ENCODE data around the gene SLC39A11. TPM values are rescaled to one million over a fixed set of nuclear protein-coding genes. Genes with fewer than 3 reads are reported as not detected.

Gene SLC39A11
- total RNA-seq, 1 experiment from 2014 or later = 15.2 TPM

GRCh38 chr17:72687886-72688285 lies 404.6 kb downstream of the SLC39A11 start:
- H4K5ac ChIP-seq (ENCODE audit: insufficient read length, low read depth, low read length) = no peak overlapping the region
- no peaks in the 10 kb centered on the region for H3K4me1 ChIP-seq (ENCODE audit: insufficient read depth, low read length)
- H3K56ac ChIP-seq (ENCODE audit: insufficient read length, low read depth, low read length) = no peak overlapping the region
- no peaks in the 10 kb centered on the region for H4K20me1 ChIP-seq (ENCODE audit: control insufficient read depth, insufficient read depth, insufficient read length)
- H4K91ac ChIP-seq (ENCODE audit: insufficient read length, low read depth, low read length) = no peak overlapping the region
- no peak for TF ChIP-seq CTCF (conservative IDR thresholded peaks at IDR 0.05)
- no peak overlapping the region for H2BK20ac ChIP-seq (ENCODE audit: low read depth, low read length, poor library complexity, severe bottlenecking)
- no peak overlapping the region for H2BK5ac ChIP-seq (ENCODE audit: insufficient read length, low read length)
- H3K4ac ChIP-seq (ENCODE audit: low read depth, low read length) = no peak overlapping the region
- H2AK5ac ChIP-seq (ENCODE audit: insufficient read length, low read length) = no peak overlapping the region
- H2BK120ac ChIP-seq (ENCODE audit: low read depth, low read length, poor library complexity, severe bottlenecking) = no peak overlapping the region
- Mint-ChIP-seq H3K4me3 (no peak overlapping the region), H3K27me3 (ENCODE audit: low read depth) (no peaks in the 10 kb centered on the region), H3K9me3 (peaks cover 0 to 4% of the 10 kb centered on the region in 2 experiments; a peak in 1 of 5 replicates), H3K4me1 (peaks cover 4 to 7% of the 10 kb centered on the region in 2 experiments; a peak in 3 of 4 replicates), H3K27ac (no peak overlapping the region), H3K36me3 (ENCODE audit: insufficient read depth in 1 of 3, low read depth in 3 of 3) (peaks cover 0 to 2% (median 0%) of the 10 kb centered on the region in 3 experiments; a peak in 2 of 7 replicates)
- no peaks in the 10 kb centered on the region for H3K9me3 ChIP-seq (ENCODE audit: control insufficient read depth, low read depth, low read length)
- no peak overlapping the region for H4K8ac ChIP-seq (replicated peaks; ENCODE audit: insufficient read length, low read depth, low read length)
- no peaks in the 10 kb centered on the region for H3K79me2 ChIP-seq (ENCODE audit: insufficient read depth, low read length)
- no peak overlapping the region for H3K23ac ChIP-seq (ENCODE audit: insufficient read length, low read depth, low read length)
- no peaks in the 10 kb centered on the region for H3K27me3 ChIP-seq (ENCODE audit: insufficient read depth, low read length)
- H3K79me1 ChIP-seq (ENCODE audit: insufficient read depth, low read depth, low read length, poor library complexity, severe bottlenecking) = no peaks in the 10 kb centered on the region
- no peak overlapping the region for H3T11ph ChIP-seq (ENCODE audit: low read length)
- no peaks in the 10 kb centered on the region for H3K23me2 ChIP-seq (ENCODE audit: insufficient read length, low read depth, low read length, poor library complexity, severe bottlenecking)
- no peak for DNase-seq
- H2AFZ ChIP-seq (ENCODE audit: low read length) = no peak overlapping the region
- no peak overlapping the region for H2BK15ac ChIP-seq (ENCODE audit: low read depth, low read length)
- no peak overlapping the region for H3K9ac ChIP-seq (ENCODE audit: extremely low read depth, insufficient read length, low read length)
- no peak overlapping the region for H3K4me2 ChIP-seq (ENCODE audit: insufficient read depth, insufficient read length, low read length)
- H2BK12ac ChIP-seq (ENCODE audit: insufficient read length, low read depth, low read length) = no peak overlapping the region
- no peak overlapping the region for H3K18ac ChIP-seq (ENCODE audit: insufficient read length, low read depth, low read length)
- no CpG with 5 or more reads among the region's 7 CpGs for WGBS (ENCODE audit: extremely low coverage, insufficient read length, low lambda C conversion rate)
- H3K27ac ChIP-seq (ENCODE audit: insufficient read length, low read depth, low read length) = no peak overlapping the region
- no peak overlapping the region for H3K14ac ChIP-seq (ENCODE audit: insufficient read depth, low read length)
